ENCODE measurements around the gene HOXD9.

HOXD9 gene

DNA sequence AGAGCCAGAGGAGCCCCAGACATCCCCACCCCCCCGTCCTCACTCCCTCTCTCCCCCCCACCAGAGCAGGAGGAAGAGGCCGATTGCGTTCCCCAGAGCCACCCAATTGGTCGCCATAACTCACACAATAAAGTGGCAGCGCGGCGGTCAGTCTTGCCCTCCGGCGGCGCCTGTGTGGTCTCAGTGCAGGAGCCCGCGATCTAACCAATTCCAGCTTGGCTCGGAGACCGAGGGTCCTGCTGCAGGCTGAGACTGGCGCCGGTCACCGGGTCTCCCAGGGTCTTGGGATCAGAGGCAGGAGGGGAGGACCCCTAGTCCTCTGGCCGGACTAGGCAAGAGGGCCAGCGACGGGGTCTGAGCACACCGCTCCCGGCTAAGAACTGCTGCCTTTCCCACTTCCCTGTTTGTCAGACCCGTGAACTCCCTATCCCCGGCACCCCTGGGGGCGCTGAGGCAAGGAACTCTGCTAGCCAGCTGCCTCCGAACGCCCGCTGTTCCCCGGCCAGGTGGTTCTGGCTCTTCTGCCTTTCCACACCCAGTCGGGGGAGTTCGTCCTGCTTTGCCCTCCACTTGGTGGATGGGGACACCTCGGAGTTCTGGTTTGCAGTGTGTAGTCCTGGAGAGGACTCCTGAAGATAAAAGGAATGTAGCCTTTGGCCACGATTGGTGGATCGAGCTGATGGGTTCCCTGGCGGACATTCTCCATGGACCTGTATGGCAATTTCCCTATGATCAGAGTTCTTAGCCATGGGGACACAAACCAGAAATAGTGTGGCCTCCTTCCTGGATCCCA lies 24.0 kb upstream of the HOXD9 start:
- H3K27me3 ChIP-seq (ENCODE audit: control insufficient read depth, insufficient read depth, low read length) = peaks cover 31% of the 10 kb centered on the region
- H3K9ac ChIP-seq = no peak overlapping the region
- no peak overlapping the region for H3K27ac ChIP-seq
- TF ChIP-seq, protein P1, sequence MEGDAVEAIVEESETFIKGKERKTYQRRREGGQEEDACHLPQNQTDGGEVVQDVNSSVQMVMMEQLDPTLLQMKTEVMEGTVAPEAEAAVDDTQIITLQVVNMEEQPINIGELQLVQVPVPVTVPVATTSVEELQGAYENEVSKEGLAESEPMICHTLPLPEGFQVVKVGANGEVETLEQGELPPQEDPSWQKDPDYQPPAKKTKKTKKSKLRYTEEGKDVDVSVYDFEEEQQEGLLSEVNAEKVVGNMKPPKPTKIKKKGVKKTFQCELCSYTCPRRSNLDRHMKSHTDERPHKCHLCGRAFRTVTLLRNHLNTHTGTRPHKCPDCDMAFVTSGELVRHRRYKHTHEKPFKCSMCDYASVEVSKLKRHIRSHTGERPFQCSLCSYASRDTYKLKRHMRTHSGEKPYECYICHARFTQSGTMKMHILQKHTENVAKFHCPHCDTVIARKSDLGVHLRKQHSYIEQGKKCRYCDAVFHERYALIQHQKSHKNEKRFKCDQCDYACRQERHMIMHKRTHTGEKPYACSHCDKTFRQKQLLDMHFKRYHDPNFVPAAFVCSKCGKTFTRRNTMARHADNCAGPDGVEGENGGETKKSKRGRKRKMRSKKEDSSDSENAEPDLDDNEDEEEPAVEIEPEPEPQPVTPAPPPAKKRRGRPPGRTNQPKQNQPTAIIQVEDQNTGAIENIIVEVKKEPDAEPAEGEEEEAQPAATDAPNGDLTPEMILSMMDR (IDR thresholded peaks at IDR 0.05) = no peak
- H3K4me3 ChIP-seq (ENCODE audit: low read depth, low read length) = no peak overlapping the region
- no peaks in the 10 kb centered on the region for H3K79me2 ChIP-seq
- H3K4me2 ChIP-seq (ENCODE audit: low read length) = no peak overlapping the region
- no peaks in the 10 kb centered on the region for H3K36me3 ChIP-seq (ENCODE audit: control insufficient read depth, insufficient read depth, low read length)
- no peaks in the 10 kb centered on the region for H3K4me1 ChIP-seq
- no peak overlapping the region for H2AFZ ChIP-seq
- no peaks in the 10 kb centered on the region for H3K9me3 ChIP-seq (ENCODE audit: control insufficient read depth, low read length)

DNA sequence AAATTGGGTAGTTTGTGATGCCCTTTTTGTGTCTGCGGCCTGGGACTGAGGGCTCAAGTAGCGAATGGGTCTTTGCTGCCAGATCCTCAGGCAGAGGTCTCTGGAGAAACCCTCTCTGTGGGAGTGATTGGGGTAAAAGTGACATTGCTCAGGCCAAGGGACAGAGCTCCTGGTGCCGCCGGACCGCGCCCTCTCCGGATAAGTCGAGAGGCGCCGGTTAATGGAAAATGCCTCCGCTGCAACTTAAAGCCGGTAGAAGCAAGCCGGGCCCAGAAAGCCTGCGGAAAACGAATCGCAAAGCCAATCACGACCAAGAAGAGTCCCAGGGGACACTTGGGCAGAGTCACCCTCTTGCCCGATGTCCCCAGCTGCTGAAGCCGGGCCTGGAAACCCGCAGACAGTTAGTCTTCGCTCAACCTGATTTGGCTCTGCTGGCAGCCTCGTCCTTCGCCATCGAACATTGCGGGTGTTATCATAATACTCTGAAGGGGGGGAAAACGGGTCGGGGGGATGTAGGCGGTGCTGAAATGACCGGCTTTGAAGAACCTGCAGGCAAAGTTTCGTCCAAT lies 23.3 kb upstream of the HOXD9 start:
- Histone ChIP-seq H3K4me1 (no peaks in the 10 kb centered on the region), H3K27me3 (ENCODE audit: control insufficient read depth, insufficient read depth, low read length) (peaks cover 31% of the 10 kb centered on the region), H3K36me3 (ENCODE audit: control insufficient read depth, insufficient read depth, low read length) (no peaks in the 10 kb centered on the region), H3K27ac (no peak overlapping the region), H3K4me2 (ENCODE audit: low read length) (no peak overlapping the region), H3K4me3 (ENCODE audit: low read depth, low read length) (no peak overlapping the region), H2AFZ (no peak overlapping the region), H3K9ac (no peak overlapping the region), H3K9me3 (ENCODE audit: control insufficient read depth, low read length) (no peaks in the 10 kb centered on the region), H3K79me2 (no peaks in the 10 kb centered on the region)
- TF ChIP-seq, protein P1 (IDR thresholded peaks at IDR 0.05) = no peak

DNA sequence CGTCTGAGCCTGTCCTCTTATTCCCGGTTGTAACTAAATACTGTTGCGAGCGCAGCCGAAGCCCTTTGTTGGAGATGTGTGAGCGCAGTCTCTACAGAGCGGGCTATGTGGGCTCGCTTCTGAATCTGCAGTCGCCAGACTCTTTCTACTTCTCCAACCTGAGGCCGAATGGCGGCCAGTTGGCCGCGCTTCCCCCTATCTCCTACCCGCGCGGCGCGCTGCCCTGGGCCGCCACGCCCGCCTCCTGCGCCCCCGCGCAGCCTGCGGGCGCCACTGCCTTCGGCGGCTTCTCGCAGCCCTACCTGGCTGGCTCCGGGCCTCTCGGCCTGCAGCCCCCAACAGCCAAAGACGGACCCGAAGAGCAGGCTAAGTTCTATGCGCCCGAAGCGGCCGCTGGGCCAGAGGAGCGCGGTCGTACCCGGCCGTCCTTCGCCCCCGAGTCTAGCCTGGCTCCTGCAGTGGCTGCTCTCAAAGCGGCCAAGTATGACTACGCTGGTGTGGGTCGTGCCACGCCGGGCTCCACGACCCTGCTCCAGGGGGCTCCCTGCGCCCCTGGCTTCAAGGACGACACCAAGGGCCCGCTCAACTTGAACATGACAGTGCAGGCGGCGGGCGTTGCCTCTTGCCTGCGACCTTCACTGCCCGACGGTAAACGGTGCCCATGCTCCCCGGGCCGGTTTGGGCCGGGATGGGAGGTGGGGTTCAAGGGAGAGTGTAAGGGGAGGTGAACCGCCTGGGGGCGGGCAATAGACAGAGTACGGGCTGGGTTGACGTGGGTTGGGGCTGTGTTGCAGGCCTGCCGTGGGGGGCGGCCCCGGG lies 22.6 kb upstream of the HOXD9 start, which contains the start of gene HOXD12:
Gene HOXD12, plus strand, starts transcription at position 68 of the 819 bp plus-strand sequence. Its CDS starts 7 bp downstream, at position 75.
- Histone ChIP-seq H3K27me3 (ENCODE audit: control insufficient read depth, insufficient read depth, low read length) (peaks cover 31% of the 10 kb centered on the region), H3K4me1 (no peaks in the 10 kb centered on the region), H3K36me3 (ENCODE audit: control insufficient read depth, insufficient read depth, low read length) (no peaks in the 10 kb centered on the region), H3K9me3 (ENCODE audit: control insufficient read depth, low read length) (no peaks in the 10 kb centered on the region), H3K9ac (no peak within 1 kb of the TSS), H3K4me2 (ENCODE audit: low read length) (no peak within 1 kb of the TSS), H2AFZ (no peak within 1 kb of the TSS), H3K4me3 (ENCODE audit: low read depth, low read length) (no peak within 1 kb of the TSS), H3K27ac (no peak within 1 kb of the TSS), H3K79me2 (no peaks in the 10 kb centered on the region)
- TF ChIP-seq, protein P1 (IDR thresholded peaks at IDR 0.05) = no peak

DNA sequence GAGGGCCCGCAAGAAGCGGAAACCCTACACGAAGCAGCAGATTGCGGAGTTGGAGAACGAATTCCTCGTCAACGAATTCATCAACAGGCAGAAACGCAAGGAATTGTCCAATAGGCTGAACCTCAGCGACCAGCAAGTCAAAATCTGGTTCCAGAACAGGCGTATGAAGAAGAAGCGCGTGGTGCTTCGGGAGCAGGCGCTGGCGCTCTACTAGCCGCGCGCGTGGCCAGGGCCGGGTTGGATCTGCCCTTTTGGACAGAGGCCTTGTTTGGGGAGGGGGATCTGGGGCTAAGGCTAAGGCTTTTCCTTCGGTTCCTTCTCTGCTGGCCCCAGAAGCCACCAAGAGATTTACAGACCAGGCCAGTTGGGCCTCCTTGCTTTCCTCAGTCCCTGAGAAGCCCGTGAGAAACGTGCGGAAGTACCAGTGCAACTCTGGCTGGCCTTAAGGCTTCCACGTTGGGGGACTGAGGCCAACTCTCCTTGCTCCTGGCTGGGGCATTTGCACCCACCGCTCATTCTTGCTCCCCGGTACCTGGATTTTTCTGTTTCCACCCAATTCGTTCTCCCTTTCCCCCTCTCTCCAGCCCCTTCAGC lies 21.9 kb upstream of the HOXD9 start:
- Histone ChIP-seq H3K79me2 (no peaks in the 10 kb centered on the region), H3K27me3 (ENCODE audit: control insufficient read depth, insufficient read depth, low read length) (peaks cover 34% of the 10 kb centered on the region), H3K4me3 (ENCODE audit: low read depth, low read length) (no peak overlapping the region), H3K27ac (no peak overlapping the region), H2AFZ (no peak overlapping the region), H3K9ac (no peak overlapping the region), H3K4me2 (ENCODE audit: low read length) (no peak overlapping the region), H3K9me3 (ENCODE audit: control insufficient read depth, low read length) (no peaks in the 10 kb centered on the region), H3K4me1 (no peaks in the 10 kb centered on the region), H3K36me3 (ENCODE audit: control insufficient read depth, insufficient read depth, low read length) (no peaks in the 10 kb centered on the region)
- TF ChIP-seq, protein P1 (IDR thresholded peaks at IDR 0.05) = no peak
